RPMI8226 (cell line): ENCODE data around the gene SELENBP1.
"Not testable (repeated sequence)": the region's sequence is repeated elsewhere in the genome, so short reads cannot be mapped to it uniquely, and the experiment has no call there.

ENCODE experiments used
- DNase-seq: peaks from one replicate; pipeline ENCODE4 v3.0.0-alpha.2; 2015

Gene SELENBP1

GRCh38 chr1:151373196-151373595 lies 691 bp upstream of the SELENBP1 start:
- no peak for DNase-seq

DNA sequence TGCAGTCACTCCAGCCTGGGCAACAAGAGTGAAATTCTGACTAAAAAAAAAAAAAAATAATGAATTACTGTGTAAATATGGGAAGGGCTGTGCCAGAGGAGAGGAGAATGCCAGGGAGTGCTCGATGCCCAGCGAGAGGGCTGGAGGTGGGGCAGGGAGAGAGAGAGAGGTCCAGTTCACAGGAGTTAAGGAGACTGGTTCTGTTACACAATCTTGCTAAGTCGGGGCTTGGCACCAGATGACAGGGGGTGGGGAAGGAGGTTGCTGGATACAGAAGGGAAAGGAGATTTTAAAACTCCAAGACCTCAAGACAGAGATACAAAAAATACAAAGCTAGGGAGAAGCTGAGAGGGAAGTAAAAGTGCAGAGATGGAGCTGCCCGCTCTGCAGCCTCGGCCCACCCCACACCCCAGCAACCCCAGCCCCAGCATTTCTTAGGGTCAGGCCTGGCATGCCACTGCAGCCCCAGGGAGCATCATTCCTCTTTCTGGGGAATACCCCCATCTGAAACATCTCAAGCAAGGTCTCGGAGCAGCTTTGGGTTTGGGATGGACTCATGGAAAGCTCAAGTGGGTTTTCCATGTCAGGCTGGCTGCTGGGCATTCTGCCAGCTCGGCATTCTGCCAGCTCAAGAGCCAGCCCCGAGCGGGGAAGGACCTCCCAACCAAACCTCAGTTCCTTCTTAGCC lies 991 bp downstream of the SELENBP1 start:
- no peak for DNase-seq

DNA sequence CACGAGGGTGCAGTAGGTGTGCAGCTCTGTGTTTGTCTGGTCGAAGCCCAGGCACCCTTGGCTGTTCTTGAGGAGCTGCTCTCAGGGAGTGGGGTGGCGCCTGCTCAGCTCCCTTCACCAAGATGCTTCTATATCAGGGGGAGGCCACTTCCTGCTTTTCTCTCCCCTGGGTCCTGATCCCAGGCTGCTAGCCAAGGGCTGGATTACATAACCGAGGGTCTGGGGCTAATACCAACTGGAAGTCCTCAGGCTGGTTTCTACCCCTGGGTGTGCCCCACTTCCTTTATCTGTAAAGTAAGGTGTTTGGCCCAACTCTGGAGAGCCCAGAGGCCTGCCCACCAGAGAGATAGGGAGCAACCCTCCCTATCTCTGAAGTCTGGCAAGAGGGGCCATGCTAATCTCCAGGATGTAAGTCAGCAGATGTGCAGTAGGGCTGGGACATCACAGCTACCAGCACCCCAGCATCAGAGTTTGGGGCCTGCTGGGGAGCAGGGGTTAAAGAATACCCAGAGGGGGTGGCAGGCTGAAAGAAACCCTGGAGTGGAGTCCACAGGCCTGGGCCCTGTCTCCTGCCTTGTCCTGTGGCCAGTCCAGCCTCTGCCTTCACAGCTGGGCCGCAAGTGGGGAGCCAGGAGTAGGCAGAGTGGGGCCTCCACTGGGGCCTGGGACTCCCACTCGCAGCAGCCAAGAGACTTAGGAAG lies 2.1 kb downstream of the SELENBP1 start:
- no peak for DNase-seq

DNA sequence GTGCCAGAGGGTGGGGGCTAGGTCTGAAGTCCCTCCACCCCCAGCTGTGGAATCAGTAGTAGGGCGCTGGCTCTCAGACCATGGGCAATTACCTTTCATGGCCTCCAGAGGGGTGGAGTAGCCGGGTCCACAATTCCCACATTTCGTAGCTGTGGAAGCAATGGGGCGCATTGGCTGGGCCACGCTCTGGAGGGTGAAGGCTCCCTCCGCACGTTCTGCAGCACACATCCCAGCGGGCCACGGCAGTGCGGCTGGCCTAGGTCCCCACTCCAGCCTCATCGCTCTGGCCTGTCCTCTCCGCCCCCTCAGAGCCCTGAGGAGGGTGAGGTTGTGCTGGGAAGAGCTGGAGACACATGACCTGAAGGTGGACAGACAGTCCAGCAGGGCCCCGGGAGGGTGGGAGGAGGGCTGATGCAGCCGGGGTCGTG lies 2.9 kb downstream of the SELENBP1 start:
- DNase-seq, result no peak

GRCh38 chr1:151369302-151369610 lies 3.2 kb downstream of the SELENBP1 start:
- DNase-seq, result no peak

DNA sequence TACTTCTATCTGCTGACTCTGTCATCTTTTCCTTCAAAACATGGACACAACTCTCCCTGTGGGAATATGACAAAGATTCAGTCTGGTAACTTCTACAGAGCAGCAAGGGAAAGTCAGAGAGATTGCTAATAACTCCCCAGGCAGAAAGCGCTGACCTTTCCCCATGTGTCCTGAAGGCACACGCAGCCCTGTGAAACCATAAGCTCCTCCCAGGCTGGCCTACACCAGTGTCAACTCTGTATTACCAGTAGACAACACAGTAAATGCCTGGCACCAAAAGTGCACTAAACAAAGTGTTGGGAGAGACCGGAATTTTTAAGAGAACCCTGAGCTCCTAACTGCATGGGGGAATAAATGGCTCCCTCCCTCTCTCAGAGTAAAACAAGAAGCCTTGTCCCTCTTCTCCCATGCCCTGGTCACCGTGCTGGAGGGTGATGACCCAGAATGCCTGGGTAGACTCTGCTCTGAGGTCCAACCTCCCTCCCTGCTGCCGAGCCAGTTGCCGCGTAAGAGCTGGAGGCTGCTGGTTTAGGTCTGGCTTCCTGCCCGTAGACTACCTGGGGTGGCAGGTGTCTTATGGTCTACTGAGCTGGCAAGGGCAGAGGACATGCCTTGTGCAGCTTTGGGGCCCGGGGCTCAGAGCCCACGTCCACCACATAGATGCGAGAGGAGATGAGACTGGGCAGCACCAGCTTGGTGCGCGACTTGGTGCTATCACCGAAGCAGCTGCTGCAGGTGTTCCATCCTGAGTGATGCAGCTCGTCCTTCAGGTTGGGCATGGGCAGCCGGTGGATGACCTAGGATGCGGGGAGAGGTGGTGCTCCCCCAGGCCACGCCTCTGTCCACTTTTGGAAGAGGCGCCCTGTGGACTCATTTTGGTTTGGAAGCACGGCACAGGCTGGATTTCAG lies 3.9 kb downstream of the SELENBP1 start:
- DNase-seq, result peak; percentile 56

DNA sequence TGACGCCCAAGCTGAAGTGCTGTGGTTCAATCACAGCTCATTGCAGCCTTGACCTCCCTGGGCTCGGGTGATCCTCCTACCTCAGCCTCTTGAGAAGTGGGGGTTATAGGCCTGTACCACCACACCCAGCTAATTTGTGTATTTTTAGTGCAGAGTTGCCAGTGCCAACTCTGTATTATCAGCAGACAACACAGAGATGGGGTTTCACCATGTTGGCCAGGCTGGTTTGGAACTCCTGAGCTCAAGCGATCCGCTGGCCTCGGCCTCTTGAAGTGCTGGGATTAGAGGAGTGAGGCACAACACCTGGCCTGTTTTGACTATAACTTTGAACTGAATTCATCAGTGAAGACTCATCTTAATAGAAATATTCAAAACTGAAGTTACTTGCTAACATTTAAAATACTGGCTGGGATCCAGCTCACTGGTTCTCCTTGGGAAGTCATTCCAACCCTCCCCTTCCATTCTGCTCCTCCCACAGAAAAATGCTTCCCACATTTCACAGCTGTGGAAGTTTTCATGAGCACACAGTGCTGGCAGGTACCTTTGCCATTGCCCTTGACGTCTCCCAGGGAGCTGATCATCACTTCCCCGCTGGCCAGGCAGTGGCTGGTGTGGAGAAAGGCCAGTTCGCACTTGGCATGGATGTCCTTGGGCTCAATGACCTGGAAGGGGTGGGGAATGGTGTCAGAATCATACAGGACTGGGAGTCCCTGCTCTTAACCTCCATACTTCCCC lies 4.7 kb downstream of the SELENBP1 start:
- DNase-seq, result no peak

- no peak for DNase-seq
Observed at GRCh38 chr1:151364996-151365395, 7.5 kb downstream of the SELENBP1 start.

DNA sequence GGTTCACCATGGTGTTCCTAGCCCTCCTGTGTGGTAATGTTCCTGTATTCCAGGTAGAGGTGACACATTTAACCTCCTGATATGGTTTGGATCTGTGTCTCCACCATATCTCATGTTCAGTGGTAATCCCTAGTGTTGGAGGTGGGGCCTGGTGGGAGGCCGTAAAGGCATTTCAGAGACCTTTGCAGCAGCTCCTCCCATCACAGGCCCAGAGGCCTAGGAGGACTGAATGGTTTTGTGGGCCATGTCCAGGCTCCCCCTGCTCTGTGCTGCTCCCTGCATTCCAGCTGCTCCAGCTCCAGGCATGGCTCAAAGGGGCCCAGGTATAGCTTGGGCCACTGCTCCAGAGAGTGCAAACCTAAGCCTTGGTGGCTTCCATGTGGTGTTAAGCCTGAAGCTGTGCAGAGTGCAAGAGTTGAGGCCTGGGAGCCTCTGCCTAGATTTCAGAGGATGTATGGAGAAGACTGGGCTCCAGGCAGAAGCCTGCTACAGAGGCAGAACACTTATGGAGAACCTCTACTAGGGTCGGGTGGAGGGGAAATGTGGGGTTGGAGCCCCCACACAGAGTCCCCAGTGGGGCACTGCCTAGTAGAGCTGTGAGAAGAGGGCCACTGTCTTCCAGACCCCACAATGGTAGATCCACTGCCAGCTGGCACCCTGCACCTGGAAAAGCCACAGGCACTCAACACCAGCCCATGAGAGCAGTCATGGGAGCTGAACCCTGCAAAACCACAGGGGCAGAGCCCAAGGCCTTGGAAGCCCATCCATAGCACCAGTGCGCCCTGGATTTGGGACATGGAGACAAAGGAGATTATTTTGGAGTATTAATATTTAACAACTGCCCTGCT lies 10.0 kb downstream of the SELENBP1 start:
- DNase-seq, result no peak

- no peak for DNase-seq
Observed at GRCh38 chr1:151361883-151362282, 10.6 kb downstream of the SELENBP1 start.

GRCh38 chr1:151356696-151357095 lies 15.8 kb downstream of the SELENBP1 start:
- DNase-seq, result no peak

- DNase-seq, result peak; percentile 70
Observed at GRCh38 chr1:151352021-151352718, 20.3 kb downstream of the SELENBP1 start.

DNA sequence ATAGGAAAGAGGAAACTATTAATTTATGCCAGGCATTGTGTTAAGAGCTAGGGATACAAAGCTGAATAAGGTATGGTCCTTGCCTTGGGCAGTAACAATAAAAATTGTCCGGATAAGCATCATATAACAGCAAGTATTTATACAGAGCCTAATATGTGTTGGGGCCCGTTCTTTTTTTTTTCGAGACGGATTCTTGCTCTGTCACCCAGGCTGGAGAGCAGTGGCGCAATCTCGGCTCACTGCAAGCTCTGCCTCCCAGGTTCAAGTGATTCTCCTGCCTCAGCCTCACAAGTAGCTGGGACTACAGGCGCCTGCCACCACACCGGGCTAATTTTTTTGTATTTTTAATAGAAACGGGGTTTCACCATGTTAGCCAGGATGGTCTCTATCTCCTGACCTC lies 22.2 kb downstream of the SELENBP1 start:
- DNase-seq, result not testable (repeated sequence)

DNA sequence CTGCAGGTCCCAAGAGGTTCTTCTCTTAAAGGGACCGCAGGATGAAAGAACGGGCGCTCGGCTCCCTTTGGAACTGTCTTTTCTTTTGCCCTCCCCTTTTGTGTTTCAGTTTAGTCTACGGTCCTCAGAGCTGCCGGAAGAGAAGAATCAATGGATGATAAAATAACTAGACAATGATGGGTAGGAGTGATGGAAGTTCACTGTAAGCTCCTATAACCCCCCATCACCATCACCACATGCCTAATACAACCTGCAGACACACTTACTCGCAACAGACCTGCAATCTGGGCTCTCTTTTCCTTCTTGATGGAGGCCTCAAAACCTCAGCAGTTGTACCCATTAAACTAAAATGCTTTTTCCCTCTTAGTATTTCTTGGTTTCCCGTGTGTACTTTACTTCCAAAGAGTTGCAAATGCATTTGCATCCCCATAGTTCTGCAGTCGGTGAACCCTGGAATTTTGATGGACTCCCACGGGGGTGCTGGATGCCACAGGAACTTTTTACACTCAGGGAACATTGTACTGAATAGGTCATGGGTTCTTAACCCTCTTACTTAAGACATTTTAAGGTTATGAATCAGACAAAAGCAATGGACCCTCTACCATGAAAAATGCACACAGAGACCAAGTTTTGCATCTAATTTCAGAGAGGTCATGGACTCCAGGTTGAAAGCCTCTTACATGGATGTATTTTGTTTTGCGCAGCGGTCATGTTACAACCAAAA lies 24.8 kb downstream of the SELENBP1 start:
- peak; percentile 17 for DNase-seq

DNA sequence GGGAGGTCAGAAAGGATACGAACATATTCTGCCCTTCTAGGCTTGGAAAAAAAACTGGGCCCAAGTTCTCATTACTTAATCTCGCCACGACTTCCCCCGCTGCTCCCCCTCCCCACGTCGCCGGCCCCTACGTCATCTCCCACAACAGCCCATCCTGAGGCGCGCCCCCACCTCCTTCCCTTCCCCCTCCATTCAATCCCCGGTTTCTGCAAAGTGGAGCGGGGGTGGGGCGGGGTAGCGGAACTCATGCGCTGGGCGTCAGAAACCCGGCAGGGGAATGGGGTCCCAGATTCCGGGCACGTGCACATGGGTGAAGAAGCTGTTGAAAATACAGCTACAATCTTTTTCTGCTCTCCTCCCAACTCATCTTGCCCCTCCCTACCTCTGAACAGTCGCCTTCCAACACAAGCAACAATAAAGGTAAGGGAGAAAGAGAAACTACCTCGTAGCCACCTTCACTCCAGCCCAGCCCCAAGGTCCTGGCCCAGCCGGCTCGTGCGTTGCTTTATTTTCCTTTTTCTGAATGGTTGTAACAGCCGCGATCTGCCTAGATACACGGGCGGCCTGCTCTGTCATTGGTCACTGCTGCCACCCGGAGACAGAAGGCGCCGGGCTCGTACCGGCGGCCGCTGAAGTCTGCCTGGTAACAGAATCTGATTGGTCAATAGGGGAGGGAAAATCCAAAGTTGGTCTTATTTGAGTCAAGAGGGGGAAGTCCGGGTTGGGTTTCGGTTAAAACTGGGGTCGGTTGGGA lies 25.6 kb downstream of the SELENBP1 start, which contains the start of gene RFX5:
RFX5 (minus strand) TSS at position 484 of the 754 bp plus-strand sequence. CDS start 932 bp downstream, outside the sequence.
- peak; percentile 99 for DNase-seq

DNA sequence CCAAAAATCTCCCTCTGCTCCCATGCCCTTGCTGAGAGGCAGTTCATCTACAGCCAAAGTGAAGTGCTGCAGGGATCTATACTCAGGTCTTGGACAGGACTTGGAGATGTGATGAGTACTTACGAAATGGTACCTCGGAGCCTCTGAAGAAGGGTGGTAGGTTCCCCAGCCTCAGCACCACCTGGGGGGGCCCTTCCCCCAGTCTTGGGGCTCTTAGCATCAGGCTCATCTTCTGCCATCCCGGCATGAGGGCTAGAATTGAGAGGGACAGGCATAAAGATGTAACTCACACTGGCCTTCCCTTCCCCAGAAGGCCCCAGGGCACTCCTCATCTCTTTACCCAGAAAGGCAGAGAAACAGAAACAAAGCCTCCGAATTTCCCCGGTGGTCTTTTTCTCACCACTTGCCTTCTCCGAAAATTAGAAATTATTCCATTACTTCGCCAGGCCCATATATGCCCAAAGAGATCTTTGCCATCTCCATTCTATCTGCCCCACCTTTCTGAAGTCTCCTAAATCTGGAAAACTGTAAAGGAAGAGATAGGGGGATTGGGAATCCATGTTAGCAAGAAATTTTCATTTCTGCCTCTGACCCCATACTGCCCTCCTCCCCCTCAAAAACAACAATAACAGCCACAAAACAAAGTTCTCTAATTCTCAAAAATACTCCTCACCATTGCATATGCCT lies 26.3 kb downstream of the SELENBP1 start:
- DNase-seq, result no peak

DNA sequence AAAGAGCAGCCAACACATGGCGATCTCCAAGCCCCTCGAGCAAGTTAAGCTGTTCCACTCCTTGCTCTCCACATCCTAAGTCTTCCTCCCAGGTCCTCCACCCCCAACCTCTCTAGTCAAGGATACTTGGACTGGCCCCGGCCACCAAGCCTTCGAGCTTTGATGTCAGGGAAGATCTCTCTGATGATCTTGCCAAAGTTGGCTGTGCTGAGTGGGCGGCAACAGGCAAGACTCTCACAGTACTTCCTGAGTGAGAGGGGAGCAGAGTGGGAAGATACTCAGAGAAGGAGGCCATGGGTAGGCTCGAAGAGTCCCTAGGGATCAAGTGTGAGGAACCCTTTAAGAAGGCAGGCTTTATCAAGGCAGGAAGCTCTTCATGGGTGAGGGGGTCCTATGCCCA lies 28.2 kb downstream of the SELENBP1 start:
- no peak for DNase-seq

DNA sequence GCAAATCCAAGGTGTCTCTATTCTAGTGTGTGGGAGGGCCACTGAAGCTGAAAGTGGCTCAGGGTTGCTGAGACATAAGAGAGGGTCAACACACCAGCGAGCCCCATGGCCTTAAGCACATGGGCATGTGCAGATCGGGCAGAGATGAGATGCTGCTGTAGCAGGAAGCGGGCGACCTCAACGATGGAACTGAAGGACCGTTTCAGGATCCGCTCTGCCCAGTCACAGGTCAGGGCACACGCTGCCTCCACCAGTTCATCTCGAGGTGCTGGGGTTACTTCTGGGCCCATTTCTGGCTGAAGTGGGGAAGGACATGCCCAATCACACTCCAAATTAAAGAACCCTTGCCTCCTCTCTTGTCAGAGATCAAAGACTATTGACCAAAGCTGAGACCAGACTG lies 28.9 kb downstream of the SELENBP1 start:
- DNase-seq, result no peak

GRCh38 chr1:151342569-151342968 lies 29.9 kb downstream of the SELENBP1 start:
- DNase-seq, result no peak
